ENCODE measurements around the gene LIPC. TPM values are rescaled to one million over a fixed set of nuclear protein-coding genes. Genes with fewer than 3 reads are reported as not detected.

LIPC gene
- total RNA-seq, 2 experiments from 2014 or later = 0.60 to 0.68 TPM

- Mint-ChIP-seq H3K36me3 (ENCODE audit: low read depth) (peaks cover 33% of the 10 kb centered on the region), H3K9me3 (peaks cover 16% of the 10 kb centered on the region), H3K4me1 (peaks cover 35% of the 10 kb centered on the region), H3K27ac (no peak overlapping the region), H3K4me3 (no peak overlapping the region), H3K27me3 (no peaks in the 10 kb centered on the region)
- DNase-seq = no peak
- ChIA-PET POLR2A (interaction anchor here (0.8 kb wide), 1 partner anchor 28 kb away, joined by 3 read pairs; no protein-coding TSS in a partner anchor), CTCF (interaction anchor here (1.0 kb wide), 1 partner anchor 66 kb away, joined by 3 read pairs; no protein-coding TSS in a partner anchor)
Observed at GRCh38 chr15:58490086-58490887, 58.5 kb downstream of the LIPC start.

- CTCF ChIA-PET = interaction anchor here (1.0 kb wide), 1 partner anchor 65 kb away, joined by 3 read pairs; no protein-coding TSS in a partner anchor
Observed at GRCh38 chr15:58490888-58491473, 59.2 kb downstream of the LIPC start.

GRCh38 chr15:58491499-58492202, 59.9 kb downstream of the LIPC start:
- no peak for DNase-seq
- Mint-ChIP-seq H3K36me3 (ENCODE audit: low read depth) (peaks cover 30% of the 10 kb centered on the region), H3K27me3 (no peaks in the 10 kb centered on the region), H3K27ac (no peak overlapping the region), H3K4me1 (peaks cover 30% of the 10 kb centered on the region), H3K9me3 (peaks cover 16% of the 10 kb centered on the region), H3K4me3 (no peak overlapping the region)
- CTCF ChIA-PET = interaction anchor here (1.0 to 1.8 kb wide), 2 partner anchors 26 to 64 kb away, joined by 3 to 6 read pairs; no protein-coding TSS in a partner anchor
- POLR2A ChIA-PET = interaction anchor here (1.2 kb wide), 1 partner anchor 19 kb away, joined by 5 read pairs; no protein-coding TSS in a partner anchor

More at GRCh38 chr15:58490888-58491473, 59.2 kb downstream of the LIPC start:
- H3K9me3 Mint-ChIP-seq = peaks cover 16% of the 10 kb centered on the region
- POLR2A ChIA-PET = interaction anchor here (0.8 kb wide), 1 partner anchor 28 kb away, joined by 3 read pairs; no protein-coding TSS in a partner anchor
- H3K4me1 Mint-ChIP-seq = peaks cover 32% of the 10 kb centered on the region
- no peak for DNase-seq
- no peak overlapping the region for H3K27ac Mint-ChIP-seq
- H3K27me3 Mint-ChIP-seq = no peaks in the 10 kb centered on the region
- peaks cover 33% of the 10 kb centered on the region for H3K36me3 Mint-ChIP-seq (ENCODE audit: low read depth)
- H3K4me3 Mint-ChIP-seq = no peak overlapping the region

GRCh38 chr15:58492661-58493397, 61.0 kb downstream of the LIPC start:
- Mint-ChIP-seq H3K9me3 (peaks cover 16% of the 10 kb centered on the region), H3K36me3 (ENCODE audit: low read depth) (peaks cover 25% of the 10 kb centered on the region), H3K4me3 (no peak overlapping the region), H3K4me1 (peaks cover 28% of the 10 kb centered on the region), H3K27ac (no peak overlapping the region), H3K27me3 (peaks cover 4% of the 10 kb centered on the region)
- ChIA-PET POLR2A (interaction anchor here (1.2 kb wide), 1 partner anchor 20 kb away, joined by 5 read pairs; no protein-coding TSS in a partner anchor), CTCF (interaction anchor here (1.8 kb wide), 1 partner anchor 25 kb away, joined by 6 read pairs; no protein-coding TSS in a partner anchor)
- no peak for DNase-seq

- DNase-seq = no peak
- Mint-ChIP-seq H3K4me3 (no peak overlapping the region), H3K4me1 (peaks cover 21% of the 10 kb centered on the region), H3K36me3 (ENCODE audit: low read depth) (peaks cover 14% of the 10 kb centered on the region), H3K27ac (no peak overlapping the region), H3K9me3 (peaks cover 8% of the 10 kb centered on the region), H3K27me3 (peaks cover 6% of the 10 kb centered on the region)
- ChIA-PET CTCF (no interaction called here), POLR2A (no interaction called here)
Observed at GRCh38 chr15:58494567-58494966, 62.8 kb downstream of the LIPC start.

GRCh38 chr15:58495891-58496408, 64.2 kb downstream of the LIPC start:
- no peak overlapping the region for H3K27ac Mint-ChIP-seq
- H3K9me3 Mint-ChIP-seq = no peaks in the 10 kb centered on the region
- CTCF ChIA-PET = no interaction called here
- POLR2A ChIA-PET = interaction anchor here (1.2 kb wide), 1 partner anchor 11 kb away, joined by 6 read pairs; no protein-coding TSS in a partner anchor
- DNase-seq = no peak
- H3K36me3 Mint-ChIP-seq (ENCODE audit: low read depth) = peaks cover 2% of the 10 kb centered on the region
- H3K4me3 Mint-ChIP-seq = no peak overlapping the region
- H3K27me3 Mint-ChIP-seq = peaks cover 11% of the 10 kb centered on the region
- H3K4me1 Mint-ChIP-seq = peaks cover 17% of the 10 kb centered on the region

GRCh38 chr15:58497046-58497785, 65.4 kb downstream of the LIPC start:
- ChIA-PET CTCF (interaction anchor here (1.4 kb wide), 1 partner anchor 10 kb away, joined by 4 read pairs; no protein-coding TSS in a partner anchor), POLR2A (interaction anchor here (1.2 kb wide), 1 partner anchor 12 kb away, joined by 3 read pairs; no protein-coding TSS in a partner anchor)
- H3K9me3 Mint-ChIP-seq = no peaks in the 10 kb centered on the region

GRCh38 chr15:58498821-58499580, 67.2 kb downstream of the LIPC start:
- Mint-ChIP-seq H3K27me3 (peaks cover 16% of the 10 kb centered on the region), H3K9me3 (no peaks in the 10 kb centered on the region), H3K4me1 (peaks cover 14% of the 10 kb centered on the region), H3K36me3 (ENCODE audit: low read depth) (peaks cover 2% of the 10 kb centered on the region), H3K27ac (no peak overlapping the region), H3K4me3 (no peak overlapping the region)
- ChIA-PET POLR2A (no interaction called here), CTCF (no interaction called here)
- no peak for DNase-seq

More at GRCh38 chr15:58497046-58497785, 65.4 kb downstream of the LIPC start:
- Mint-ChIP-seq H3K4me3 (no peak overlapping the region), H3K4me1 (peaks cover 17% of the 10 kb centered on the region), H3K27ac (no peak overlapping the region), H3K36me3 (ENCODE audit: low read depth) (peaks cover 2% of the 10 kb centered on the region), H3K27me3 (peaks cover 16% of the 10 kb centered on the region)
- no peak for DNase-seq

- H3K4me3 Mint-ChIP-seq = no peak overlapping the region
- H3K4me1 Mint-ChIP-seq = peaks cover 13% of the 10 kb centered on the region
- no peak for DNase-seq
- peaks cover 16% of the 10 kb centered on the region for H3K27me3 Mint-ChIP-seq
- H3K9me3 Mint-ChIP-seq = no peaks in the 10 kb centered on the region
- peaks cover 2% of the 10 kb centered on the region for H3K36me3 Mint-ChIP-seq (ENCODE audit: low read depth)
- ChIA-PET CTCF (no interaction called here), POLR2A (interaction anchor here (0.7 kb wide), 1 partner anchor 10 kb away, joined by 3 read pairs; no protein-coding TSS in a partner anchor)
- no peak overlapping the region for H3K27ac Mint-ChIP-seq
Observed at GRCh38 chr15:58501006-58501405, 69.2 kb downstream of the LIPC start.

- Mint-ChIP-seq H3K36me3 (ENCODE audit: low read depth) (peaks cover 2% of the 10 kb centered on the region), H3K9me3 (no peaks in the 10 kb centered on the region), H3K27ac (no peak overlapping the region), H3K4me1 (peaks cover 15% of the 10 kb centered on the region), H3K4me3 (no peak overlapping the region), H3K27me3 (peaks cover 19% of the 10 kb centered on the region)
- POLR2A ChIA-PET = interaction anchor here (0.7 kb wide), 1 partner anchor 9 kb away, joined by 3 read pairs; no protein-coding TSS in a partner anchor
- no peak for DNase-seq
- CTCF ChIA-PET = no interaction called here
Observed at GRCh38 chr15:58501636-58502188, 69.9 kb downstream of the LIPC start.

All from activated CD4-positive, alpha-beta memory T cell treated with anti-CD3 and anti-CD28 coated beads, Interleukin-2, amount 10 ng/mL, durations not matched to agents 7 days and 5 days (primary cell).